ENCODE results near the gene ZSCAN10.

The ZSCAN10 gene

DNA sequence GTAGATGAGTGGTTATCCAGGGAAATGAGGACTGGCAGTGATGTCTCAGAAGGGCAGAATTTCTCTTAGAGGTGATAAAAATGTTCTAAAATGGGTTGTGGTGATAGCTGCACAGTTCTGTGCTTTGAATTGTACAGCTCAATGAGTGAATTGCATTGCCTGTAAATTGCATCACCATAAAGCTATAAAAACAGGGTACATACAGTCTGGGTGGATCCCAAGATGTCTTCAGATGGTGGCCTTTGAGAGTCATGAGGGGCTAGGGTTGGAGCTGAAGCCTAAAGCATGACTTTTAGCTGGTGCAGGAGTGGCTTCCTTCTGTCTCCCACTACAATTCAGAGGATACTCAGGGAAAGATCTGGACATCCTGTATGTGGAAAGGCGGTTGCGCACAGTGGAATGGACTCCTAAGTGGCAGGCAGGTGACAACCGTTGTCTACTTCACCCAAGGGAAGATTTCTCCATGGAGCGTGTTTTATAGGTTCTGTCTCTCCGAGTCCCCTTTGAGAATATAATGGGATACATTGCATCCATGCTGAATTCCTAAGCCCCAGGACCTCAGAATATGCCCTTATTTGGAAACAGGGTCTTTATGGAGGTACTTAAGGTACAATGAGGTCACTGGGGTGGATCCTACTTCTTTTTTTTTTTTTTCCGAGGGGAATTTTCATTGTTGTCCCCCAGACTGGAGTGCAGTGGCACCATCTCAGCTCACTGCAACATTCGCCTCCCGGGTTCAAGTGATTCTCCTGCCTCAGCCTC is 35.3 kb downstream of the ZSCAN10 start:
- DNase-seq (ENCODE audit: low read depth, low spot score): no peak
- no peak for TF ChIP-seq CTCF (IDR thresholded peaks at IDR 0.05; ENCODE audit: low read depth, low read length)
- H3K4me3 ChIP-seq (ENCODE audit: low read depth, low read length): no peak overlapping the region
- in situ Hi-C loops (cut with HindIII; ENCODE audit: low sequenced_read_pairs): no loop called here

GRCh38 chr16:3062553-3062952 is 36.5 kb downstream of the ZSCAN10 start:
- in situ Hi-C loops (cut with HindIII; ENCODE audit: low sequenced_read_pairs): no loop called here
- no peak for TF ChIP-seq CTCF (IDR thresholded peaks at IDR 0.05; ENCODE audit: low read depth, low read length)
- H3K4me3 ChIP-seq (ENCODE audit: low read depth, low read length): no peak overlapping the region
- no peak for DNase-seq (ENCODE audit: low read depth, low spot score)

GRCh38 chr16:3060339-3061127 is 38.6 kb downstream of the ZSCAN10 start:
- no peak overlapping the region for H3K4me3 ChIP-seq (ENCODE audit: low read depth, low read length)
- in situ Hi-C loops (cut with HindIII; ENCODE audit: low sequenced_read_pairs): no loop called here
- no peak for DNase-seq (ENCODE audit: low read depth, low spot score)

GRCh38 chr16:3059723-3060242 is 39.3 kb downstream of the ZSCAN10 start:
- H3K4me3 ChIP-seq (ENCODE audit: low read depth, low read length): peak overlapping the region; percentile 34
- in situ Hi-C loops (cut with HindIII; ENCODE audit: low sequenced_read_pairs): no loop called here
- DNase-seq (ENCODE audit: low read depth, low spot score): no peak
- no peak for TF ChIP-seq CTCF (IDR thresholded peaks at IDR 0.05; ENCODE audit: low read depth, low read length)

More at GRCh38 chr16:3060339-3061127, 38.6 kb downstream of the ZSCAN10 start:
- no peak for TF ChIP-seq CTCF (IDR thresholded peaks at IDR 0.05; ENCODE audit: low read depth, low read length)

DNA sequence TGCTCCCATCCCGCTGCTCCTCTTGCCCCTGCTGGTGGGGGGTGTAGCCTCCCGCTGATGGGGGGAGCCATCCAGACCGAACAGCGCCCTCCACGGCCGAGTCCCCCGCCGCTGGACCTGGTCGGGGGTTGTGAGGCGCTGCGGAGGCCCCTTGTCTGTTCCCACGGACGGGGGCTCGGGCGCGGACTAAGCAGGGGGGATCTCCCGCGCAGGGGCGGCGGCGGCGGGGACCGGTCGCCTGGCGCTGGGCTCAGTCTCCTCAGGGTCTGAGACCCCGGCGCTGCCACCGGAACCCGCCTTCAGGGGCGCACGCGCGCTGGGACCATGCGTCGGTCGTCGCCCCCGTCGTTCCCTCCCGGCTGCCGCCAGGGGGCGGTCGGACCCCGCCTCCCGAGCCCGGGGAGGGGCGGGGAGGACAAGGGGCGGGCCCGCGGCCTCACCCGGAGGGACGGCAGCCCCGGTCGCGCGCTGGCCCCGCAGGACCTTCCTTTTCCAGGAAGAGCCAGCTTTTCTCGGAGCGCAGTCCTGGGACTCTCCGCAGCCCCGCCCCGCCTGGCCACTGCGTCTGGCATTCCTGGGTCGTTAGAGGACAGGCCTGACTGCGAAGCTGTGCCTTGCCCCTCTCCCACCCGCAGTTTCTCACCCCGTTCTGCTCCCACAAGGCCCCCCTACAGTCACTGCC is 39.9 kb downstream of the ZSCAN10 start:
- DNase-seq (ENCODE audit: low read depth, low spot score): peak; percentile 76
- TF ChIP-seq CTCF (IDR thresholded peaks at IDR 0.05; ENCODE audit: low read depth, low read length): peak; percentile 70
- in situ Hi-C loops (cut with HindIII; ENCODE audit: low sequenced_read_pairs): no loop called here
- H3K4me3 ChIP-seq (ENCODE audit: low read depth, low read length): peak overlapping the region; percentile 76
